Ishikawa (cell line): ENCODE data around the gene LYG1.
A peak's percentile ranks its signal among the peaks of the same experiment; 100 is the strongest.

Experiments
- CEBPB ChIP-seq: IDR thresholded peaks from 2 replicates; pipeline ENCODE4 v1.6.1; 2012
- CREB1 ChIP-seq: IDR thresholded peaks from 2 replicates; pipeline ENCODE4 v1.6.1; 2012; ENCODE audit warnings: low read depth
- EGR1 ChIP-seq: IDR thresholded peaks from 2 replicates; pipeline ENCODE4 v1.6.1; 2012
- EP300 ChIP-seq: IDR thresholded peaks from 2 replicates; pipeline ENCODE4 v1.6.1; 2012; ENCODE audit warnings: borderline replicate concordance
- FOXM1 ChIP-seq: IDR thresholded peaks from 2 replicates; pipeline ENCODE4 v1.6.1; 2012; ENCODE audit warnings: low read depth, borderline replicate concordance
- MAX ChIP-seq: IDR thresholded peaks from 2 replicates; pipeline ENCODE4 v1.6.1; 2012
- NFIC ChIP-seq: IDR thresholded peaks from 2 replicates; pipeline ENCODE4 v1.6.1; 2012
- RAD21 ChIP-seq: IDR thresholded peaks from 2 replicates; pipeline ENCODE4 v1.6.1; 2012; ENCODE audit warnings: low read depth
- REST ChIP-seq: IDR thresholded peaks from 2 replicates; pipeline ENCODE4 v1.6.1; 2012; ENCODE audit warnings: low read depth, mild to moderate bottlenecking
- TAF1 ChIP-seq: IDR thresholded peaks from 2 replicates; pipeline ENCODE4 v1.6.1; 2012; ENCODE audit warnings: low read depth, mild to moderate bottlenecking
- TCF12 ChIP-seq: IDR thresholded peaks from 2 replicates; pipeline ENCODE4 v1.6.1; 2012; ENCODE audit warnings: low read depth
- TEAD4 ChIP-seq: IDR thresholded peaks from 2 replicates; pipeline ENCODE4 v1.6.1; 2012
- USF1 ChIP-seq: IDR thresholded peaks from 2 replicates; pipeline ENCODE4 v1.6.1; 2012
- YY1 ChIP-seq: IDR thresholded peaks from 2 replicates; pipeline ENCODE4 v1.6.1; 2012; ENCODE audit warnings: low read depth
- ZBTB7A ChIP-seq: IDR thresholded peaks from 2 replicates; pipeline ENCODE4 v1.6.1; 2012; ENCODE audit warnings: low read depth

LYG1 gene

GRCh38 chr2:99275882-99276281 lies 25.1 kb downstream of the LYG1 start:
- TF ChIP-seq YY1, result no peak
- TF ChIP-seq NFIC, result no peak
- no peak for TF ChIP-seq EGR1
- no peak for TF ChIP-seq USF1
- no peak for TF ChIP-seq TAF1
- TF ChIP-seq CREB1, result no peak
- no peak for TF ChIP-seq CEBPB
- no peak for TF ChIP-seq RAD21
- TF ChIP-seq ZBTB7A, result no peak
- TF ChIP-seq TEAD4, result no peak
- no peak for TF ChIP-seq FOXM1
- no peak for TF ChIP-seq EP300
- no peak for TF ChIP-seq TCF12

- no peak for TF ChIP-seq FOXM1
- TF ChIP-seq MAX, result no peak
- TF ChIP-seq EGR1, result no peak
- no peak for TF ChIP-seq TEAD4
These were observed 39.8 kb downstream of the LYG1 start for GRCh38 chr2:99261242-99261641.

GRCh38 chr2:99260184-99260583 lies 40.8 kb downstream of the LYG1 start:
- TF ChIP-seq MAX, result no peak
- TF ChIP-seq NFIC, result no peak
- TF ChIP-seq ZBTB7A, result no peak
- no peak for TF ChIP-seq TEAD4
- no peak for TF ChIP-seq CEBPB
- no peak for TF ChIP-seq YY1
- no peak for TF ChIP-seq EP300
- TF ChIP-seq FOXM1, result no peak
- TF ChIP-seq RAD21, result no peak
- no peak for TF ChIP-seq EGR1
- TF ChIP-seq REST, result no peak
- no peak for TF ChIP-seq TCF12

- TF ChIP-seq ZBTB7A (no peak), USF1 (no peak), TCF12 (no peak), REST (no peak), TEAD4 (no peak)
These were observed 41.5 kb downstream of the LYG1 start for GRCh38 chr2:99259465-99259864.

- TF ChIP-seq YY1 (no peak), TCF12 (no peak), CEBPB (0 out of 2 replicates have a peak, but pooled peaks have one; percentile 53), MAX (no peak), NFIC (no peak), CREB1 (no peak), TEAD4 (peak; percentile 51; the same call in 1 of the 2 replicates), USF1 (no peak), EGR1 (no peak), FOXM1 (no peak), TAF1 (no peak), RAD21 (no peak), REST (no peak), ZBTB7A (no peak), EP300 (peak; percentile 67; the same call in 1 of the 2 replicates)
These were observed 44.3 kb downstream of the LYG1 start for GRCh38 chr2:99256677-99257076.
